GM18499 (cell line): ENCODE data around the gene ADPRHL1.
"Not testable (repeated sequence)": the region's sequence is repeated elsewhere in the genome, so short reads cannot be mapped to it uniquely, and the experiment has no call there.

ENCODE experiments used
- ATAC-seq: cut with Tn5 transposase; IDR thresholded peaks from one replicate; pipeline ENCODE4 v1.9.1; 2021; ENCODE audit warnings: moderate number of reproducible peaks; ENCODE audit not compliant: insufficient read depth, unreplicated experiment

Gene ADPRHL1

DNA sequence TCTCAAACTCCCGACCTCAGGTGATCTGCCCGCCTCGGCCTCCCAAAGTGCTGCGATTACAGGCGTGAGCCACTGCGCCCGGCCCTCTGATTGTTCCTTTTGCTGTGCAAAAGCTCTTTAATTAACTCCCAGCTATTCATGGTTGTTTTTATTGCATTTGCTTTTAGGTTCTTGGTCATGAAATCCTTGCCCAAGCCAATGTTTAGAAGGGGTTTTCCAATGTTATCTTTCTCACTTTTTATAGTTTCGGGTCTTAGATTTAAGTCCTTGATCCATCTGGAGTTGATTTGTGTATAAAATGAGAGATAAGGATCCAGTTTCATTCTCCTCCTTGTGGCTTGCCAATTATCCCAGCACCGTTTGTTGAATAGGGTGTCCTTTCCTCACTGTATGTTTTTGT, 70.2 kb downstream of the ADPRHL1 start:
- no peak for ATAC-seq

DNA sequence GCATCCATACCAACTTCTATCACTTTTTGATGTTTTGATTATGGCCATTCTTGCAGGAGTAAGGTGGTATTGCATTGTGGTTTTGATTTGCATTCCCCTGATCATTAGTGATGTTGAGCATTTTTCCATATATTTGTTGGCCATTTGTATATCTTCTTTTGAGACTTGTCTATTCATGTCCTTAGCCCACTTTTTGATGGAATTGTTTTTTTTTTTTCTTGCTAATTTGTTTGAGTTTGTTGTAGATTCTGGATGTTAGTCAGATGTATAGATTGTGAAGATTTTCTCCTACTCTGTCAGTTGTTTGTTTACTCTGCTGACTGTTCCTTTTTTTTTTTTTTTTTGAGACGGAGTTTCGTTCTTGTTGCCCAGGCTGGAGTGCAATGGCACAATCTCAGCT, 70.7 kb downstream of the ADPRHL1 start:
- ATAC-seq, result not testable (repeated sequence)

DNA sequence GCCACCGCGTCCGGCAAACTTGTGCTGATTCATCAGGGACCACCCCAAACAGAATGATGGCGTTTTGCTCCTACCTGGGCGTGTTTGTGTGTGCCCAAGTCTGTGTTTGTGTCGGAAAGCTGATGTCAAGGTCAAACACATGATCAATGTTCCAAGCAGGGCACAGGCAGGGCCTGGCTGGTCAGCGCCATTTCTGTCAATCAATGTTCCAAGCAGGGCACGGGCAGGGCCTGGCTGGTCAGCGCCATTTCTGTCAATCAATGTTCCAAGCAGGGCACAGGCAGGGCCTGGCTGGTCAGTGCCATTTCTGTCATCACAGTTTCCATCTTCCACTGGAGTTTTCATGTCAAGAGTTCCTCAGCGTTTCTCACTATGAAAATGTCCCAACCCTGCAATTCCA, 74.5 kb downstream of the ADPRHL1 start:
- no peak for ATAC-seq

DNA sequence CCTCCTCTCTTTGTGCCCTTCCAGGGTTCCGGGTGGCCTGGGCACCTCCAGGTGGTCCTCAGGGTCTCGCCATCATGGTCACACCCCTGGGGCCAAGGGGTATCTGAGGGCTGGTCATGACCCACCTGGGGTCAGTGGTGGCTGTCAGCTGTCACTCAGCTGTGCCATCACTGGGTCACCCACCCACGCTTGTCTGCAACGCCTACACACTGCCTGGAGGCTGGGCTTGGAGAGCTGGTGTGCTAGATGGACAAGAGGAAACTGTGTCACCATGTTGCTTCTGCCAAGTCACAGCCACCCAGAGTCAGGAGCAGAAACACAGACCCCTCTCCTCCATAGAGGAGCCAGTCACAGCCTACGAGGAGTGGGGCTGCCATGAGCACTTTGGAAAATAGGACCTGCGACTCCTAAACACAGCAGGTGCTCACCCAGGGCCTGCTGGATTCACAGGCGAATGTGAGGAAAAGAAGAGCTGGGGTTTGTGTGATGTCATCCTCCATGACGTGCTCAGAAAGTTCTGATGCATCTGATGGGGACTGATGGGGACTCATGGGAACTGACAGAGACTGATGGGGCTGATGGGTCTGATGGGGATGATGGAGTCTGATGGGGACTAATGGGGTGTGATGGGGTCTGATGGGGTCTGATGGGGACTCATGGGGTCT, 78.6 kb downstream of the ADPRHL1 start:
- no peak for ATAC-seq

DNA sequence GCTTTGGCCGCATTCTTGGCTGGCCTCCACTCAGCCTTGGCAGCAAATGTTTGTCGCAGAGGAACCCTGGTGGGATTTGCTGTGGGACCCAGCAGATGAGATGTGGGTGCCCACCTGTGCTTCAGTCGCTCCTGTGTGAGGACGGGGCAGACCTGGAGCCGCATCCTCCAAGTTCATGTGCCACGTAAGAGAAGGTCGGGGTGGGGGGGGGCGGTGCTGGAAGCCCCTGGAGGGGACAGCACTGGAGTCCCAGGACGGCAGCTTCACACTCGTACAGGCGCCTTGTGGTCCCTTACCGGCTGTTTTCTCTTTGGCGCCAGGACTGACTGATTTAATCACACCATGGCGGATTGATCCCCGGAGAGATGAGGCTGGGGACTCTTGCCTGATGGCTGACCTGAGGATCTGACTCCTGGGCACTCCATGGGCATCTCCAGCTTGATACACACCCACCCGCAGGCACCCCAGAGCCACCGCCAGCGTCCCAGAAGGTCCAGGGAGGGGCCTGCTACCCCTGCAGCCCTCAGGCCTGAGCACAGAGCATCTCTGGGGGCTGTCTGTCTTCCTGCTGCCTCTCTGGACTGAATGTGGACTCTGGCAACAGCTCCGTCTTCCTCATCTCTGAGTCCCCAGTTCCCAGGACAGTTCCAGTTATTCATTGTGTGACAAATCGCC, 79.3 kb downstream of the ADPRHL1 start:
- ATAC-seq, result no peak

DNA sequence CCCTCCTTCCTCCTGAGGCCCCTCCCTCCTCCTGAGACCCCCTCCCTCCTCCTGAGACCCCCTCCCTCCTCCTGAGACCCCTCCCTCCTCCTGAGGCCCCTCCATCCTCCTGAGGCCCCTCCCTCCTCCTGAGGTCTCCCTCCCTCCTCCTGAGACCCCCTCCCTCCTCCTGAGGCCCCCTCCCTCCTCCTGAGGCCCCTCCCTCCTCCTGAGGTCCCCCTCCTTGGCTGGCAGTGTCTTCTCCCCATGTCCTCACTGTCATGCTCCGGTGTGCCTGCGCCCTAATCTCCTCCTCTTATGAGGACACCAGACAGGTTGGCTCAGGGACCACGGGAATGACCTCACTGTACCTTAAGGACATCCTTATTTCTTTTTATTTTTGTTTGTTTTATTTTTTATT, 81.6 kb downstream of the ADPRHL1 start:
- not testable (repeated sequence) for ATAC-seq

DNA sequence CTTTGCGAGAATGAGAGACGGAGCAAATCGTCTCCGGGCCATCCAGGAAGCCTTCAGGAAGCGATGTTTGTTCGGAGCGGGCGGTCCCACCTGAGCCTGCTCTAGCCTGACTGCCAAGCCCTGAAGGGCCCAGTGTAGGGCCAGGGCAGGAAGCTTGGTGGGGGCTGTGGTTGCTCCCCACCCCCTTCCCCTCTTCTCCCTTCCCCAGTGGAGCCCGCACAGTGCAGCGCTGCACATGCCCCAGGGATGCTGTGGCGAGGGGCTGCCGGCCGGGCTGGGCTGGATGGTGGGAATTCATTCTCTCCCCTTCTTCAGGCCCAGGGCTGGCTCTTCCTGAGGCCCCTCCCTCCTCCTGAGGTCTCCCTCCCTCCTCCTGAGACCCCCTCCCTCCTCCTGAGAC, 82.2 kb downstream of the ADPRHL1 start:
- ATAC-seq, result no peak

DNA sequence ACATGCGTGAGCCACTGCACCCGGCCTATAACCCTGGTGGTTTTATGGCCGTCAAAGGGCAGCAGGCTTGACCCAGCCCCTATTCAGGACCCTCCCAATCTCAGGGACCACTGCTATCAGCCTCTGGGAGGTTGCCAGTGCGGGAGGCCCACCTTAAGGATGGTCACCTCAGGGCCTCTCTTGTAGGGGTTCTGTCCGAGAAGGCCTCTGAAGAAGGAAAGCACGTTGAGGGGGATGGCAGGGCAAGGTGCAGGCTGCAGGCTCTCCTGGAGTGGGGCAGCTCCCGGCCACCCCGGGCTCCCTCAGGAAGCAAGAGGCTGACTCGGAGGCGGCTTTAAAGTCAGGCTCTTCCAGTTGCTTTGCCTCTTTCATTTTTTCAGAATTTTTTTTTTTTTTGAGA, 83.4 kb downstream of the ADPRHL1 start:
- ATAC-seq, result no peak

DNA sequence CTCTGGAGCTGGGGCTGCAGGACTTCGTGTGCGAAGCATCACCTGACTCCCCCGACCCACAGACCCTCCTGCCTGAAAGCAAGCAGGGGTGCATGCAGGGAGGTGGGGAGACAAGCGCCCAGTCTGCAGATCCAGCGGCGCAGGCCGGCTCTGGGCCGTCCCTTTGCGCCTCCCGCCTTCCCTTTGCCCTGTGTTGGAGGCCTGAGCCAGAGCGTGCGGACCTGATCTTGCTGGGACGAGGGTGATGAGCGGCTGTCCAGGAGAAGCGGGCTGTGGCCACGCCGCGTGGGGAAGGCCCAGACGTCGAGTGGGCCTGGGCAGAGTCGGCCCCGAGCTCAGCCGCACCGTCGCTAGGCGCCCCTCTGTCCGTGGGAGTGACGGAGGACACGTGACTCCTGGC, 84.1 kb downstream of the ADPRHL1 start:
- no peak for ATAC-seq

DNA sequence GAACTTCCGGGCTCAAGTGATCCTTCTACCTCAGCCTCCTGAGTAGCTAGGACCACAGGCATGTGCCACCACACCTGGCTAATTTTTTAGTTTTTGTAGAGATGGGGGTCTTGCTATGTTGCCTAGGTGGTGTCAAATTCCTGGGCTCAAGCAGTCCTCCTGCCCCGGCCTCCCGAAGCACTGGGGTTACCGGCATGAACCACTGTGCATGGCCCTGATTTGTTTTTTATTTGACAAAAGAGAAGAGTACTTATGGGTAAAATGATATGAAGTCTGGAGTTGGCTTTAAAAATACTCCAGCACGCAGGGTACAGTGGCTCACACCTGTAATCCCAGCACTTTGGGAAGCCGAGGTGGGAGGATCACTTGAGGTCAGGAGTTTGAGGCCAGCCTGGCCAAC, 84.9 kb downstream of the ADPRHL1 start:
- ATAC-seq, result not testable (repeated sequence)

DNA sequence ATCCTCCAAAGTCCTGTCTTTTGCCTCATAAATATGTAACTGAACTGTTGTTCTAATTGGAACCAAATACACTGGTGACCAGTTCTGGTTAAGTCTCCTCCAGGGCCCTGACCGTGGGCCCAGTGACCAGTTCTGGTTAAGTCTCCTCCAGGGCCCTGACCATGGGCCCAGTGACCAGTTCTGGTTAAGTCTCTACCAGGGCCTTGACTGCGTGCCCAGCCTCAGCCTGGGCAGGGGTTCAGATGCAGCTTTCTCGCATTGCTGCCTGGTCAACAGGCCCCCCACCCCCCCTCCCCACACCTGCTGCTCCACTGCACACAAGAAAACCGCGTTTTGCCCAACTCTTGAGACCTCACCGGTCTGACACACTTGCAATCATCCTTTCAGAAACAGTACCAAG, 85.5 kb downstream of the ADPRHL1 start:
- no peak for ATAC-seq

DNA sequence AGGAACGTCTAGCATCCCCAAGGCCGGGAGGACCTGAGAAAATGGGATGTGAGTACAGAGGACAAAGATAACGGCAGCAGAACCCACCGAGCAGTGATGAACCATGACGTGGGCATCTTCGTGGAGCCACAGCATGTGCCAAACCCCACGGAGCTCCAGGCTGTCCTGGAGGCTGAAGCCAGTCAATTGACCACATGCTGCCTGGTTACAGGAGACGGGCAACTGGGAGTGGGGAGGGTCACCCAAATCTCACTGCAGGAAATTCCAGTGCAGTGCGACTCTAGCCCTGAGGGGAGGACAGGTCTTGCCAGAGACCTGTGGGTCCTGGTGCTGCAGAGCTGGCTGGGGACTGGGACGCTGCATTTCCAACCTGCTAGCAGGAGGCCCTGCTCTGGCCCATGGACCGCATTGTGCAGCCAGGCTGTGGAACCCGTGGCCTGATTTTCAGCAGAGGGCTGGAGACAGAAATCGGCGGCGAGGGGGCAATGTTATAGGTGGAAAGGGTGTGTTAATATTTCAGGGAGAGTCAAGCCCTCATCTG, 86.2 kb downstream of the ADPRHL1 start:
- ATAC-seq, result no peak

DNA sequence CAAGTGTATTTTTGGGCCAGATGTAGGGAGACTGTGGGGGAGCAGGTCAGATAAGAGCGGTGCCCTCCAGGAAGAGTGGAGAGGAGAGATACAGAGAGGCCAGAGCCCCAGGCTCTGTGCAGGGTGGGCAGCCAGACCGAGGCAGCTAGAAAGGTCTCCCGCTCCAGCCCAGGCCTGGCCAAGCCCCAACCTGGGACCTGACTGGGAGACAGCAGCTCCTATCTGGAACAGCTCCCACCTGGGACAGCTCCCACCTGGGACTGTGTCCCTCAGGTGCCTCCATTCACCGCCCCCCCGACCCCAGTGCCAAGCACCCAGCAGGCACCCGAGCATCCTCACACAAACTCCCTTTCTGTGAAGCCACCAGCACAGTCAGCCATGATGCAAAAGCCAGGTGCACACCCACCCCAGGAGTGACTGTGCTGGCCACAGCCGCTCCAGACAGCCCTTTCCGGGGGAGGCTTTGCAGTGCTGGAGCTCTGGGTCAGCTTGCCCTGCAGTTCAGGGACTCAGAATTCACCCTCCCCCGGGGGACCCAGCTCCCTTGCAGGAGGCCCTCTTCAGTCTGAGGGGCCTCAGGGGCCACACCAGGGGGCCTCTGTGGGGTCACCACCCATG, 87.2 kb downstream of the ADPRHL1 start:
- ATAC-seq, result no peak

DNA sequence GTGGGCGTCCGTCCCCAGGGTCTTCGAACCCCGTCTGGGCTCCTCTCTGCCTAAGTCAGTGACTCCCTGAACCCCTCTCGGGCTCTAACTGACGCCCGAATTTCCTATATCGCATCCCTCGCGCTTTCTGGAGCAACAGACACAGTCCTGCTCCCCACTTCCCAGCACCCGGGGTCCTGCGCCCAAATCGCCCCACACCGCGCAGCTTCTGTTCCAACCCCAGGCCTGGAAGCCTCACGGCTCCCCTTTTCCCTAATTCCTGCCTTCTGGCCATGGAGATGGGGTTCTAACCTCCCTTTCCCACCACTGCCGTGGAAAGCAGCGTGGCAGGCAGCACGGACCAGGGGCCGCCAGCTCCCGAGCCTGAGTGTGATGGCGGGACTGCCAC, 87.7 kb downstream of the ADPRHL1 start:
- ATAC-seq, result no peak

DNA sequence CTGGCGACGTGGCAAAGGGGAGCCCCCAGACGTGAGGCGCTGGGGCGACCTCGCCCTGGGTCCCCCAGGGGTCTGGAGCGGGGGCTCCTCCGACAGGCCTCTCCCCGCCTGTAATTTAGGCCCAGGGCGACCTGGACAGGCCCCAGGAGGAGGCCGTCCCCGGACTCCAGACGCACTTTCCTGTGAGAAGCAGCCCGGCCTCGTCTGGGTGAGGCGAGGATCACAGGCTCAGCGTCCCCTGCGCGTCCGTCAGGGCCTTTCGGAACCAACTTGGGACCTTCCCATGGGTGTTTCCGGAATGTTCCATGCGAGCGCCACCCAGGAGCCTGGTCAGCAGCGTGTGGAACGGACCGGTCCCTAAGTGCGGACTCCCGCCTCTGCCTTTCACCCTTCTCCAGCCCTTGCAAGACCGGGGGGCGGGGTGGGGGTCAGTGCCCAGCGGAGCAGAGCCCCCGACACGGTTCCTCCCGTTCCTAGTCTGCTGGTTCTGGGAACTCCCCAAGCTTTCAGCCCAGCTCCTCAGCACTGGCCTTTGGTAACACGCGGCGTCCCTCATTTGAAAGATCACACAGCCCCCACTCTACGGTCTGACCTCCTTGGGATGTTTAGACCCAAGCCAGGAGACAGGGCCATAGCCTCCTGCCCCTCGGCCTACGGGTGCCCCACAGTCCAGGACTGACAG, 88.2 kb downstream of the ADPRHL1 start:
- ATAC-seq, result no peak

DNA sequence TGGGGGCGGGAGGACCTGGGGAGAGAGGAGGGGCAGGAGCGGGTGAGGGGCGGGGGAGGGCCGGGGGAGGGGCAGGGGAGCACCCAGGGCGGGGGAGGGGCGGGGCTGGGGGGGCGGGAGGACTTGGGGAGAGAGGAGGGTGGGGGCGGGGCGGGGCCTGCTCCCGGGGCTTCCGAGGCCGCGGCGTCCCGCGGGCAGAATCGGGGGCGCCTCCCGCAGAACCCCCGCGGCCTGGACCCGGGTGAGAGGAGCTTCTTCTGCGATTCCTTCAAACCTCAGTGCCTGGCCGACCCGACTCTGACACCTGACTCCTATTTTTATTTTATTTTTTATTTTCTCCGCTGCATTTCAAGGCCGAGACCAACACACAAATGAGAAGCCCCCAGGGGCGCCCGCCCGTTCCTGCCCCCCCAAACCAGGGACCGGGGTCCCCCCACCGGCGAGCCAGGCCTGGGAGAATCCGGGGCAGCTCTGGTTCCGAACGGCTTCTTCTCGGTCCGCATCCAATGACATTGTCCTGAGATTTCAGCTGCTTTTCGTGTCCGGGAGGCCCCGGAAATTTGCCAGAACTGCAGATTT, 88.9 kb downstream of the ADPRHL1 start:
- no peak for ATAC-seq

DNA sequence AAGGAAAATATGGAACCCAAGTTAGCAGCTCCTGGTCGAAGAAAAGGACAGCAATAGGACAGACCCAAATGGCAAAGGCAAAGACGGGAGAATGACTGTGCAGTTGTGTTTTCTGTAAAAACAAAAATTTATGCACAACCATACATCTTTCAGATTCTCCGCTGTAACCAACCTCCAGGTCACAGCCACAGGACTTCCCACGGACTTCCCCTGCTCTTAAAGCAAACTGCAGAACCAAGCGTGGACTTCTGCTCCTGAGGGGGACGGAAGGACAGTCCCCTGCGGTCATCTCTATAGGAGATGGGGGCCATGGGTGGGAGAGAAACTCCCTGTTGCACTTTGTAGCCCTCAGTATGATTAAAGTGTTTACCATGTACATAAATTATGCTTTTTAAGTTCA, 91.9 kb downstream of the ADPRHL1 start:
- no peak for ATAC-seq

DNA sequence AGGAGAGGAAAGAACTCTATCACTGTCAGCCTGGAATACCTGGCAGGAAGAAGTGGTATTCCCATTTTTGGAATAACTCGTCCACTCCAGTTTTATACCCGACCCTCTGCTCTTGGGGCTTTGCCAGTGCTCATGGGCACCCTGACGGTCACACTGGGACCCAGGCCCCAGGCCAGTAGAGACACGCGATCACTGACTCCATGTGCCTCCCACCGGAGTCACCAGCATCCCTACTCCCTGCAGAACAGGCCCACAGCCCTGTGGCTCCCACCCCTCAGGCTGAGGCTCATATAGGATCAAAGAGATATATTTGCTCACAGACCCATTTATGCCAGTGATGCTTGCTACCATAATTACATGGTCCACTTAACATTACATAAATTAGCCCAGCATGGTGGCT, 92.8 kb downstream of the ADPRHL1 start:
- ATAC-seq, result no peak

DNA sequence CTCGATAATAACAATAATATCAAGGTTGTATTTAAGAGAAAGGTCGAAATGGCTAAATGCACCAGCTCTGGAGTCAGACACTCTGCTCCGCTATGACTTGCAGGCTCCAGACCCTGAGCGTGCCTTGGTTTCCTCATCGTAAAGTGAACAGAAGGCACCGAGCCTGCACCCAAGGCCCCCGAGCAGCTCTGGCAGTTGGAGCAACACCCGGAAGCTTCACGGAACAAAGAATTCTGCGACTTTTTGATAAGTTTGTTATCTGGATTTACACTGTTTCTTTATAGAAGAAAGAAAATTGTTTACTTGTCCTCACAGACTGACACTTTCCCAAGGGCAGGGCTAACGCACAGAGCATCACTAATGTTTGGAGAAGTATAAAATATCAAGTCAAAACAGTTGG, 93.7 kb downstream of the ADPRHL1 start:
- ATAC-seq, result no peak

DNA sequence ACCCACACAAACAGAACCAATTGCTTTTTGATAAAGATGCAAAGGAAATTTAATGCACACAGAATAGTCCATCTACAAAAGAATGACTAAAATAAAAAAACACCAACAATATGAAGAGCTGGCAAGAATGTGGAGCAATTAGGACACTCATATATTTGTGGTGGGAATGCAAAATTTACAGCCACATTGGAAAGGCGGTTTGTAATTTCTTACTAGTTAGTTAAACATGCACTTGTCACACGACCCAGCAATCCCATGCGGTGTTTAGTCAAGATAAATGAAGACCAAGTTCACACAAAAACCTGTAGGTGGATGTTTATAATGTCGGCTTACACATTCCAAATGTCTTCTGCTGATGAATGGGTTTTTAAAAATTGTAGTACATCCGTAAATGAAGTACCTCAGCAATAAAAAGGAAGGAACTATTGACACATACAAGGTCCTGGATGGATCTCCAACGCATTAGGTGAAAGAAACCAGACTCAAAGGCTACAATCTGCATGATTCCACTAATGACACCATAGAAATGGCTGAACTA, 94.6 kb downstream of the ADPRHL1 start:
- ATAC-seq, result no peak
